ENCODE data around the gene DUSP7. TPM values are rescaled to one million over a fixed set of nuclear protein-coding genes. Genes with fewer than 3 reads are reported as not detected.

Gene DUSP7
- total and polyA plus RNA-seq, 2 donors (not counting 3 experiments of a cell fraction or from before 2014, with no cell fraction given), result 29.2 to 37.7 TPM

DNA sequence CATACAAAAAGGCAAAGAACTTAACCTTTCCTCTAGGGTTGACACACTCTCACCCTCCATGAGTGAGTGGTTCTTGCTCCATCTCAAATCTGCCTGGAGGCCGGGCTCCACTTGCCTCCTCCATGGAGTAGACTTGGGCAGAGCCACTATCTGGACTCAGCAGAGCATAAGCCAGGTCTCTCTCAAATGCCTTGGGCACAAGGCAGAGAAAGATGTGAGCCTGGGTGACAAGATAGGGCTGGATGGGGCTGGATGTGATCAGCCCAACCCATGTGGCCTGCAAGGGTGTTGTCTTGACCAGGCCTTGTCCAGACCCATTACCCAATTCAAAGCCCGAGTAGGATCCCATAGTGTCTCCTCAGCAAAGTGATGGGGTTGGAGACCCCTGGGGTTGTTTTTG, 56.5 kb downstream of the DUSP7 start:
- Histone ChIP-seq H3K9me3 (replicated peaks; ENCODE audit: control insufficient read depth, insufficient read depth, low read length) (no peaks in the 10 kb centered on the region), H4K20me1 (replicated peaks; ENCODE audit: control insufficient read depth, extremely low read depth, insufficient read depth, low read length) (no peaks in the 10 kb centered on the region), H3K36me3 (ENCODE audit: control insufficient read depth in 2 of 2, extremely low read depth in 1 of 2, insufficient read depth in 2 of 2, low read length in 2 of 2) (peaks cover 0 to under 1% of the 10 kb centered on the region in 2 experiments), H3K9ac (replicated peaks; ENCODE audit: extremely low read depth, insufficient read depth, low read length) (no peak overlapping the region), H2AFZ (ENCODE audit: low read depth, low read length) (no peak overlapping the region), H3K79me2 (ENCODE audit: control insufficient read depth, insufficient read depth, low read length) (peaks cover 9% of the 10 kb centered on the region), H3K4me3 (replicated peaks in 1 of 3; ENCODE audit: insufficient read depth in 1 of 3, low read depth in 1 of 3, low read length in 3 of 3) (no peak overlapping the region), H3K9me1 (replicated peaks; ENCODE audit: control insufficient read depth, extremely low read depth, insufficient read depth, low read length) (no peaks in the 10 kb centered on the region), H3K27me3 (ENCODE audit: control insufficient read depth in 2 of 2, insufficient read depth in 2 of 2, low read length in 2 of 2) (no peaks in the 10 kb centered on the region), H3K27ac (ENCODE audit: insufficient read depth, low read depth, low read length) (no peak overlapping the region), H3K4me2 (ENCODE audit: insufficient read depth, low read length) (no peak overlapping the region), H3K4me1 (ENCODE audit: control insufficient read depth, extremely low read depth, insufficient read depth, low read length) (peaks cover 9% of the 10 kb centered on the region)
- dilution Hi-C loops (cut with MboI; ENCODE audit: extremely low pct_ligation_motif_present, low sequenced_read_pairs), result loop anchor here (10.0 kb wide), 1 partner anchor 145 kb away; no protein-coding TSS in a partner anchor
- POLR2A ChIA-PET, result no interaction called here
- DNase-seq (ENCODE audit: low read depth, low spot score) (no peak), FAIRE-seq (no peak)
- TF ChIP-seq EZH2 (IDR thresholded peaks at IDR 0.05; ENCODE audit: borderline replicate concordance, low read depth, low read length, severe bottlenecking) (no peak), POLR2A (IDR thresholded peaks at IDR 0.05; ENCODE audit: low read depth, low read length) (no peak), GATA2 (IDR thresholded peaks at IDR 0.05; ENCODE audit: insufficient read depth, insufficient read length, low read depth, low read length) (no peak), CTCF (IDR thresholded peaks at IDR 0.05; ENCODE audit: extremely low read depth in 1 of 2, insufficient read depth in 1 of 2, low read depth in 1 of 2, low read length in 2 of 2) (no peak), JUN (IDR thresholded peaks at IDR 0.05; ENCODE audit: borderline replicate concordance, insufficient read depth, insufficient read length, low read depth) (no peak), POLR2AphosphoS5 (IDR thresholded peaks at IDR 0.05; ENCODE audit: insufficient read depth, low read depth, low read length) (no peak), FOS (IDR thresholded peaks at IDR 0.05; ENCODE audit: borderline replicate concordance, insufficient read depth, low read length) (no peak), MYC (IDR thresholded peaks at IDR 0.05; ENCODE audit: low read depth, low read length) (no peak)
- TF ChIP-seq, protein P1, sequence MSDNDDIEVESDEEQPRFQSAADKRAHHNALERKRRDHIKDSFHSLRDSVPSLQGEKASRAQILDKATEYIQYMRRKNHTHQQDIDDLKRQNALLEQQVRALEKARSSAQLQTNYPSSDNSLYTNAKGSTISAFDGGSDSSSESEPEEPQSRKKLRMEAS (IDR thresholded peaks at IDR 0.05; ENCODE audit: insufficient read depth, insufficient read length), result no peak
- BruUV-seq (replicated peaks), result no TSS peak
- CTCF ChIA-PET, result interaction anchor here (2.4 to 10.4 kb wide), 4 partner anchors 12 to 142 kb away, joined by 14 to 260 read pairs (median 143); partner anchors contain the start of gene DUSP7
- intact Hi-C loops (cut with micrococcal nuclease), result loop anchor here (5.0 kb wide), 2 partner anchors 197 to 217 kb away; partner anchors contain the start of gene ALAS1

Other genes starting within 250 kb of the DUSP7 start
- not detected in 2 replicates for gene IQCF2, start 195.0 kb downstream of the DUSP7 start, total RNA-seq
- gene IQCF2, start 195.0 kb downstream of the DUSP7 start, polyA plus RNA-seq, result not detected in 2 replicates
- gene IQCF5, start 181.0 kb downstream of the DUSP7 start, total RNA-seq, result not detected in 2 replicates
- not detected in 2 replicates for gene IQCF5, start 181.0 kb downstream of the DUSP7 start, polyA plus RNA-seq
- not detected in 2 replicates for gene IQCF1, start 153.2 kb downstream of the DUSP7 start, total RNA-seq
- not detected in 2 replicates for gene IQCF1, start 153.2 kb downstream of the DUSP7 start, polyA plus RNA-seq
- gene RRP9, start 114.7 kb downstream of the DUSP7 start, total RNA-seq, result 23.8 and 30.1 TPM in 2 replicates
- 26.0 and 30.7 TPM in 2 replicates for gene RRP9, start 114.7 kb downstream of the DUSP7 start, polyA plus RNA-seq
- 10.0 and 11.0 TPM in 2 replicates for gene PARP3, start 114.2 kb downstream of the DUSP7 start, total RNA-seq
- 13.3 and 13.8 TPM in 2 replicates for gene PARP3, start 114.2 kb downstream of the DUSP7 start, polyA plus RNA-seq
- 0.15 TPM in 1 of 2 replicates, not detected in the other for gene GPR62, start 101.2 kb downstream of the DUSP7 start, total RNA-seq
- gene GPR62, start 101.2 kb downstream of the DUSP7 start, polyA plus RNA-seq, result 0.04 TPM in 1 of 2 replicates, not detected in the other
- 42.7 and 46.5 TPM in 2 replicates for gene PCBP4, start 89.1 kb downstream of the DUSP7 start, total RNA-seq
- 63.1 and 75.4 TPM in 2 replicates for gene PCBP4, start 89.1 kb downstream of the DUSP7 start, polyA plus RNA-seq
- 15.8 and 20.5 TPM in 2 replicates for gene ABHD14B, start 82.5 kb downstream of the DUSP7 start, total RNA-seq
- gene ABHD14B, start 82.5 kb downstream of the DUSP7 start, polyA plus RNA-seq, result 50.3 and 54.3 TPM in 2 replicates
- 6.6 and 8.2 TPM in 2 replicates for gene ABHD14A, start 81.5 kb downstream of the DUSP7 start, total RNA-seq
- gene ABHD14A, start 81.5 kb downstream of the DUSP7 start, polyA plus RNA-seq, result 23.7 and 30.6 TPM in 2 replicates
- gene ACY1, start 73.0 kb downstream of the DUSP7 start, total RNA-seq, result 12.3 and 13.4 TPM in 2 replicates
- 32.9 and 41.2 TPM in 2 replicates for gene ACY1, start 73.0 kb downstream of the DUSP7 start, polyA plus RNA-seq
- 1,127 and 1,236 TPM in 2 replicates for gene RPL29, start 60.7 kb downstream of the DUSP7 start, total RNA-seq
- 2,177 and 2,233 TPM in 2 replicates for gene RPL29, start 60.7 kb downstream of the DUSP7 start, polyA plus RNA-seq
- 16.7 and 19.4 TPM in 2 replicates for gene POC1A, start 97.9 kb upstream of the DUSP7 start, total RNA-seq
- gene POC1A, start 97.9 kb upstream of the DUSP7 start, polyA plus RNA-seq, result 14.8 and 14.9 TPM in 2 replicates
- gene ALAS1, start 141.6 kb upstream of the DUSP7 start, total RNA-seq, result 45.1 and 48.1 TPM in 2 replicates
- 72.1 and 76.5 TPM in 2 replicates for gene ALAS1, start 141.6 kb upstream of the DUSP7 start, polyA plus RNA-seq
- 0.07 TPM in 1 of 2 replicates, not detected in the other for gene TLR9, start 169.1 kb upstream of the DUSP7 start, total RNA-seq
- gene TLR9, start 169.1 kb upstream of the DUSP7 start, polyA plus RNA-seq, result 0.11 TPM in 1 of 2 replicates, not detected in the other
- 82.6 and 82.9 TPM in 2 replicates for gene TWF2, start 182.6 kb upstream of the DUSP7 start, total RNA-seq
- gene TWF2, start 182.6 kb upstream of the DUSP7 start, polyA plus RNA-seq, result 134 and 156 TPM in 2 replicates
- gene PPM1M, start 189.2 kb upstream of the DUSP7 start, total RNA-seq, result 13.0 and 13.7 TPM in 2 replicates
- 17.5 and 19.4 TPM in 2 replicates for gene PPM1M, start 189.2 kb upstream of the DUSP7 start, polyA plus RNA-seq
- gene WDR82, start 222.1 kb upstream of the DUSP7 start, total RNA-seq, result 71.3 and 71.8 TPM in 2 replicates
- gene WDR82, start 222.1 kb upstream of the DUSP7 start, polyA plus RNA-seq, result 30.7 and 39.9 TPM in 2 replicates
- 20.9 and 24.1 TPM in 2 replicates for gene GLYCTK, start 231.3 kb upstream of the DUSP7 start, total RNA-seq
- 35.4 and 43.6 TPM in 2 replicates for gene GLYCTK, start 231.3 kb upstream of the DUSP7 start, polyA plus RNA-seq